GM12878 (cell line): ENCODE results near the gene KIRREL2. TPM values are rescaled to one million over a fixed set of nuclear protein-coding genes. Genes with fewer than 3 reads are reported as not detected.

Experiments
- ATAC-seq: fragments of 200-7000 bp; cut with Tn5 transposase; 3 replicates; pipeline ENCODE4 v1.9.1; 2020; ENCODE audit warnings: mild to moderate bottlenecking, moderate library complexity
- BruUV-seq: library from RNA; stranded (reverse); fragments of 400-500 nt; replicated peaks from 2 replicates; lab custom pipeline; 2021; lab: Mats Ljungman, UMichigan
- CTCF ChIA-PET: fragments of 300-600 bp; sonication (Branson Sonifier 250); formaldehyde crosslinking; extraction: SDS; loops from one replicate; lab custom pipeline; 2021; ENCODE audit warnings: inconsistent platforms; lab: Yijun Ruan, JAX
- POLR2A ChIA-PET: fragments of 350-600 bp; formaldehyde crosslinking; extraction: SDS; loops from one replicate; lab custom pipeline; 2021; ENCODE audit warnings: inconsistent platforms; lab: Charles Lee
- RAD21 ChIA-PET: fragments of 300-600 bp; sonication (Branson Sonifier 250); formaldehyde crosslinking; loops from one replicate; lab custom pipeline; 2023; ENCODE audit warnings: antibody characterized with exemption; ENCODE audit not compliant: unreplicated experiment; lab: Charles Lee
- SMC1A ChIA-PET: fragments of 300-600 bp; sonication (Branson Sonifier 250); formaldehyde crosslinking; loops from one replicate; lab custom pipeline; 2023; ENCODE audit not compliant: unreplicated experiment, uncharacterized antibody; lab: Charles Lee
- DNase-seq: peaks from one replicate; pipeline ENCODE4 v3.0.0-alpha.2; 2011; ENCODE audit warnings: low read depth, low spot score
- FAIRE-seq: peaks from 3 replicates; lab custom pipeline; 2011; peaks lifted over from hg19 to GRCh38; lab: Jason Lieb, UNC
- H2AFZ ChIP-seq: 2 replicates; pipeline ENCODE4 v1.6.0; 2011; ENCODE audit warnings: low read depth, low read length, control low read depth; ENCODE audit not compliant: control insufficient read depth
- H3K27ac ChIP-seq: 2 replicates; pipeline ENCODE4 v1.5.1; 2011; ENCODE audit warnings: control low read depth; ENCODE audit not compliant: control insufficient read depth, insufficient read depth
- H3K27me3 ChIP-seq, 2 experiments: replicated peaks in 1 of 2; 2 replicates each; pipeline versions ENCODE4 v1.6.0 to v1.6.1; 2011; ENCODE audit warnings: low read length in 1 of 2; ENCODE audit not compliant: control insufficient read depth in 2 of 2, insufficient read depth in 2 of 2
- H3K36me3 ChIP-seq, 2 experiments: 2 replicates each; pipeline ENCODE4 v1.5.1; 2011; ENCODE audit warnings: low read length in 1 of 2; ENCODE audit not compliant: control insufficient read depth in 2 of 2, insufficient read depth in 2 of 2
- H3K4me1 ChIP-seq: 2 replicates; pipeline ENCODE4 v1.6.1; 2011; ENCODE audit warnings: mild to moderate bottlenecking, low read length, moderate library complexity, mixed read lengths; ENCODE audit not compliant: control insufficient read depth, insufficient read depth
- H3K4me2 ChIP-seq: 2 replicates; pipeline ENCODE4 v1.6.0; 2011; ENCODE audit warnings: control low read depth; ENCODE audit not compliant: control insufficient read depth, insufficient read depth
- H3K4me3 ChIP-seq: fragments of 200-600 bp; sonication (generic); 2 replicates; pipeline ENCODE4 v1.5.1; 2016
- H3K79me2 ChIP-seq: 2 replicates; pipeline ENCODE4 v1.6.0; 2011; ENCODE audit warnings: low read length; ENCODE audit not compliant: control insufficient read depth, insufficient read depth
- H3K9ac ChIP-seq: 2 replicates; pipeline ENCODE4 v1.8.0; 2011; ENCODE audit warnings: low read length, control low read depth, mixed read lengths; ENCODE audit not compliant: control insufficient read depth, insufficient read depth
- H3K9me3 ChIP-seq: replicated peaks from 3 replicates; pipeline ENCODE4 v1.5.1; 2011; ENCODE audit warnings: mild to moderate bottlenecking, low read length; ENCODE audit not compliant: control insufficient read depth, insufficient read depth
- H4K20me1 ChIP-seq: 2 replicates; pipeline ENCODE4 v1.6.0; 2011; ENCODE audit not compliant: control insufficient read depth, insufficient read depth
- BRCA1 ChIP-seq: IDR thresholded peaks from 2 replicates; pipeline ENCODE4 v1.6.1; 2011; ENCODE audit warnings: low read depth, low read length, improper control_type of control experiment
- CTCF ChIP-seq, 3 experiments: IDR thresholded peaks in 2 of 3; conservative IDR thresholded peaks in 1 of 3; 2 replicates each; pipeline ENCODE4 v1.5.1; 2011; ENCODE audit warnings: low read depth in 3 of 3, low read length in 3 of 3, mild to moderate bottlenecking in 3 of 3, control low read depth in 2 of 3, moderate library complexity in 2 of 3, inconsistent platforms in 1 of 3, mixed read lengths in 1 of 3; ENCODE audit not compliant: control insufficient read depth in 2 of 3, insufficient read depth in 1 of 3; ENCODE audit errors: extremely low read depth in 1 of 3
- EGR1 ChIP-seq, 2 experiments: IDR thresholded peaks; 1 replicate in 1 of 2; 2 replicates in 1 of 2; pipeline ENCODE4 v1.6.1; 2011 to 2012; ENCODE audit warnings: low read depth in 2 of 2, low read length in 2 of 2, borderline replicate concordance in 1 of 2, mild to moderate bottlenecking in 1 of 2, moderate library complexity in 1 of 2
- IRF4 ChIP-seq: IDR thresholded peaks from 2 replicates; pipeline ENCODE4 v1.6.1; 2011; ENCODE audit warnings: low read depth, low read length
- JUNB ChIP-seq: IDR thresholded peaks from 2 replicates; pipeline ENCODE4 v1.6.1; 2016; ENCODE audit warnings: antibody characterized with exemption, mild to moderate bottlenecking
- NFIC ChIP-seq: IDR thresholded peaks from 2 replicates; pipeline ENCODE4 v1.6.1; 2012; ENCODE audit warnings: low read depth, mild to moderate bottlenecking, inconsistent platforms, low read length, moderate library complexity
- NFXL1 ChIP-seq: fragments of 450-650 bp; IDR thresholded peaks from 2 replicates; pipeline ENCODE4 v1.6.1; 2017; ENCODE audit warnings: antibody characterized with exemption, mild to moderate bottlenecking, borderline replicate concordance
- NKRF ChIP-seq: fragments of 450-650 bp; conservative IDR thresholded peaks from 2 replicates; pipeline ENCODE4 v1.6.1; 2017; ENCODE audit warnings: mild to moderate bottlenecking, moderate library complexity
- RB1 ChIP-seq: fragments of 450-650 bp; formaldehyde crosslinking; IDR thresholded peaks from 2 replicates; pipeline ENCODE4 v1.6.1; 2017; ENCODE audit warnings: mild to moderate bottlenecking, borderline replicate concordance
- RELA ChIP-seq: fragments of 450-650 bp; IDR thresholded peaks from 2 replicates; pipeline ENCODE4 v1.8.0; 2014; ENCODE audit warnings: borderline replicate concordance; ENCODE audit not compliant: partially characterized antibody
- SIX5 ChIP-seq: IDR thresholded peaks from 2 replicates; pipeline ENCODE4 v1.6.1; 2011; ENCODE audit warnings: mild to moderate bottlenecking, low read depth, low read length, moderate library complexity; ENCODE audit not compliant: severe bottlenecking
- SMAD1 ChIP-seq: fragments of 450-650 bp; IDR thresholded peaks from 2 replicates; pipeline ENCODE4 v1.6.1; 2018; ENCODE audit warnings: mild to moderate bottlenecking, low read depth; ENCODE audit not compliant: partially characterized antibody
- SMC3 ChIP-seq: IDR thresholded peaks from 2 replicates; pipeline ENCODE4 v1.6.1; 2011; ENCODE audit warnings: low read length, improper control_type of control experiment, borderline replicate concordance
- STAT1 ChIP-seq: fragments of 450-650 bp; conservative IDR thresholded peaks from 2 replicates; pipeline ENCODE4 v1.6.1; 2014; ENCODE audit warnings: antibody characterized with exemption, mild to moderate bottlenecking
- YY1 ChIP-seq: IDR thresholded peaks from 2 replicates; pipeline ENCODE4 v1.6.1; 2011; ENCODE audit warnings: low read depth, mild to moderate bottlenecking, low read length
- WGBS: methylation state at CpG from one replicate; pipeline ENCODE4 v1.1.6; 2016; ENCODE audit warnings: low lambda C conversion rate; ENCODE audit not compliant: insufficient replicate concordance, insufficient coverage; ENCODE audit errors: missing lambda C conversion rate; 5-methylcytosine and 5-hydroxymethylcytosine counted together
- in situ Hi-C: fragments of 300-500 bp; cut with MboI; formaldehyde crosslinking; loops from 9 replicates; pipeline ENCODE4 v1.14.3; 2018; ENCODE audit warnings: mixed read lengths
- intact Hi-C: fragments of 100-400 bp; cut with micrococcal nuclease; formaldehyde crosslinking; loops from one replicate; pipeline ENCODE4 v1.14.2; 2022; ENCODE audit not compliant: unreplicated experiment
- polyA plus RNA-seq, 11 experiments: library from polyadenylated mRNA; depleted of rRNA in 4 of 11; unstranded in 6 of 11; stranded (reverse) in 5 of 11; fragments of >200 nt; fragmentation: Nextera tagmentation in 4 of 11; fragmentation: Illumina TruSeq in 1 of 11; extraction: Ambion mirVana in 4 of 11; extraction: Trizol in 1 of 11; gene quantifications; 1 replicate in 1 of 11; 2 replicates in 10 of 11; pipeline versions ENCODE4 v1.2.1 to v1.2.3, GENCODE V29; 2011 to 2016; ENCODE audit warnings: inconsistent platforms in 2 of 11, missing spikeins in 2 of 11, low read depth in 1 of 11
- total RNA-seq, 4 experiments: library from RNA; depleted of rRNA in 3 of 4; stranded (reverse); fragments of >200 nt in 3 of 4; fragmentation: Illumina TruSeq in 1 of 4; extraction: Trizol in 1 of 4; gene quantifications; 2 replicates each; pipeline versions ENCODE4 v1.2.1 to v1.2.3, GENCODE V29; 2013 to 2021
- TF ChIP-seq, protein P1 (sequence below): fragments of 450-650 bp; IDR thresholded peaks from 2 replicates; pipeline ENCODE4 v1.6.1; 2016; ENCODE audit warnings: mild to moderate bottlenecking
- TF ChIP-seq, protein P2 (sequence below): fragments of 450-650 bp; IDR thresholded peaks from 2 replicates; pipeline ENCODE4 v1.6.1; 2018; ENCODE audit warnings: borderline replicate concordance, mild to moderate bottlenecking; ENCODE audit not compliant: partially characterized antibody

The KIRREL2 gene
- total and polyA plus RNA-seq, 10 of the 15 experiments (the other 5 are each of a cell fraction or from before 2014, with no cell fraction given), result 0.03 to 0.06 TPM; not detected in 8

GRCh38 chr19:35885904-35886303 is 29.2 kb downstream of the KIRREL2 start:
- H3K79me2 ChIP-seq, result no peaks in the 10 kb centered on the region
- ChIA-PET POLR2A (interaction anchor here (0.5 to 1.0 kb wide), 4 partner anchors 9 to 217 kb away, joined by 3 to 7 read pairs (median 4); no protein-coding TSS in a partner anchor), RAD21 (interaction anchor here (7.3 kb wide), 1 partner anchor 46 kb away, joined by 107 read pairs; no protein-coding TSS in a partner anchor), SMC1A (interaction anchor here (0.6 to 2.4 kb wide), 3 partner anchors 12 to 62 kb away, joined by 3 to 12 read pairs (median 3); no protein-coding TSS in a partner anchor), CTCF (interaction anchor here (0.8 to 9.6 kb wide), 3 partner anchors 29 to 191 kb away, joined by 3 to 145 read pairs (median 4); no protein-coding TSS in a partner anchor)
- no peaks in the 10 kb centered on the region for H3K4me1 ChIP-seq
- no peak overlapping the region for H3K4me2 ChIP-seq
- H3K9ac ChIP-seq, result no peak overlapping the region
- BruUV-seq, result no TSS peak
- no peak overlapping the region for H3K27ac ChIP-seq
- peaks cover 3% of the 10 kb centered on the region; the same call in 1 of the 2 replicates for H4K20me1 ChIP-seq
- ATAC-seq (no peak), DNase-seq (no peak), FAIRE-seq (no peak)
- H3K36me3 ChIP-seq, result peaks cover 18 to 19% of the 10 kb centered on the region in 2 experiments
- H3K9me3 ChIP-seq, result no peaks in the 10 kb centered on the region
- TF ChIP-seq EGR1 (IDR thresholded peaks at IDR 0.05; ENCODE audit: borderline replicate concordance in 1 of 2, low read depth in 2 of 2, low read length in 2 of 2) (no peak), YY1 (no peak), SIX5 (no peak), NFXL1 (no peak), RB1 (no peak), JUNB (no peak), NFIC (no peak), STAT1 (no peak), SMC3 (no peak), BRCA1 (no peak), IRF4 (no peak), NKRF (no peak), RELA (no peak), SMAD1 (no peak), CTCF (IDR thresholded peaks at IDR 0.05 in 2 of 3, conservative IDR thresholded peaks at IDR 0.05 in 1 of 3; ENCODE audit: control insufficient read depth in 2 of 3, extremely low read depth in 1 of 3, insufficient read depth in 1 of 3, low read depth in 3 of 3, low read length in 3 of 3) (no peak)
- TF ChIP-seq, protein P1, sequence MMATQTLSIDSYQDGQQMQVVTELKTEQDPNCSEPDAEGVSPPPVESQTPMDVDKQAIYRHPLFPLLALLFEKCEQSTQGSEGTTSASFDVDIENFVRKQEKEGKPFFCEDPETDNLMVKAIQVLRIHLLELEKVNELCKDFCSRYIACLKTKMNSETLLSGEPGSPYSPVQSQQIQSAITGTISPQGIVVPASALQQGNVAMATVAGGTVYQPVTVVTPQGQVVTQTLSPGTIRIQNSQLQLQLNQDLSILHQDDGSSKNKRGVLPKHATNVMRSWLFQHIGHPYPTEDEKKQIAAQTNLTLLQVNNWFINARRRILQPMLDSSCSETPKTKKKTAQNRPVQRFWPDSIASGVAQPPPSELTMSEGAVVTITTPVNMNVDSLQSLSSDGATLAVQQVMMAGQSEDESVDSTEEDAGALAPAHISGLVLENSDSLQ, result no peak
- TF ChIP-seq, protein P2, sequence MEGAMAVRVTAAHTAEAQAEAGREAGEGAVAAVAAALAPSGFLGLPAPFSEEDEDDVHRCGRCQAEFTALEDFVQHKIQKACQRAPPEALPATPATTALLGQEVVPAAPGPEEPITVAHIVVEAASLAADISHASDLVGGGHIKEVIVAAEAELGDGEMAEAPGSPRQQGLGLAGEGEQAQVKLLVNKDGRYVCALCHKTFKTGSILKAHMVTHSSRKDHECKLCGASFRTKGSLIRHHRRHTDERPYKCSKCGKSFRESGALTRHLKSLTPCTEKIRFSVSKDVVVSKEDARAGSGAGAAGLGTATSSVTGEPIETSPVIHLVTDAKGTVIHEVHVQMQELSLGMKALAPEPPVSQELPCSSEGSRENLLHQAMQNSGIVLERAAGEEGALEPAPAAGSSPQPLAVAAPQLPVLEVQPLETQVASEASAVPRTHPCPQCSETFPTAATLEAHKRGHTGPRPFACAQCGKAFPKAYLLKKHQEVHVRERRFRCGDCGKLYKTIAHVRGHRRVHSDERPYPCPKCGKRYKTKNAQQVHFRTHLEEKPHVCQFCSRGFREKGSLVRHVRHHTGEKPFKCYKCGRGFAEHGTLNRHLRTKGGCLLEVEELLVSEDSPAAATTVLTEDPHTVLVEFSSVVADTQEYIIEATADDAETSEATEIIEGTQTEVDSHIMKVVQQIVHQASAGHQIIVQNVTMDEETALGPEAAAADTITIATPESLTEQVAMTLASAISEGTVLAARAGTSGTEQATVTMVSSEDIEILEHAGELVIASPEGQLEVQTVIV, result no peak
- intact Hi-C loops (no loop called here), in situ Hi-C loops (loop anchor here (5.0 kb wide), 1 partner anchor 46 kb away; no protein-coding TSS in a partner anchor)
- H2AFZ ChIP-seq, result no peak overlapping the region
- WGBS, result 88% methylated on average over 7 of the region's 8 CpGs
- H3K4me3 ChIP-seq, result no peak overlapping the region
- H3K27me3 ChIP-seq, result no peaks in the 10 kb centered on the region
